Measurements from ENCODE around the gene SELENOP. TPM values are rescaled to one million over a fixed set of nuclear protein-coding genes. Genes with fewer than 3 reads are reported as not detected.

The SELENOP gene
- total and polyA plus RNA-seq, 2 donors (not counting 3 experiments of a cell fraction or from before 2014, with no cell fraction given): 0.22 to 1.5 TPM

DNA sequence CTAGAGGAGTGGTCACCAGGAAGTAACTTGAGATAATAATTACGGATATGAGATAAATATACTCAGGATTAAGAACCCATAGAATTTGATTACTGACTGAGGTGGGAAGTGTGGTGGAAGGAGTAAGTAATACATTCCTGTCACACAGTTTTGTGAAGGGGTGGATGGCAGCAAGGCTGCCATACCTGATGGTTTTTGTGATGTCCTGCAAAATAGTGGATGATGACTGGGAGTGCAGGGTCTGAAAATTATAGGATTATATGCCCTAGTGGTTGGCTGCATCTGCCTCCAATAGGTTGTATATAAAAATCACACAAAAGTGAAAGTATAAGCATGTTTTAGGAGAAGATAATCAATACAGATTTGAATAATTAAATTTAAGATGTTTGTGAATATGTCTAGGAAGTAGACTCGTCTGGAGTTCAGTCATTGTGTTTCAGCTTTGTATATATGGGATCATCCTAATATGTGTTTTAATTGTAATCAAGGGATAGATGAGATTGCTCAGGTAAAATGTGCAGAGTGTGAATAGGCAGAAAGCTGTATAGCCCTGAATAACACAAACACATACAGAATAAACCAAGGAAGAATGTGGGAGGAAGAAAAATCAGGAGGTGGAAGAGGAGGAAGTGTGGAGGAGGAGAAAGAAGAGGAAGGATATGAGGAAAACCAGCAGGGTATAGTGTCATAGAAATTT, 5.5 kb downstream of the SELENOP start:
- no peak overlapping the region for H2AFZ ChIP-seq (ENCODE audit: low read depth, low read length)
- TF ChIP-seq GATA2 (IDR thresholded peaks at IDR 0.05; ENCODE audit: insufficient read depth, insufficient read length, low read depth, low read length) (no peak), POLR2AphosphoS5 (IDR thresholded peaks at IDR 0.05; ENCODE audit: insufficient read depth, low read depth, low read length) (no peak), POLR2A (IDR thresholded peaks at IDR 0.05; ENCODE audit: low read depth, low read length) (no peak), FOS (IDR thresholded peaks at IDR 0.05; ENCODE audit: borderline replicate concordance, insufficient read depth, low read length) (no peak), JUN (IDR thresholded peaks at IDR 0.05; ENCODE audit: borderline replicate concordance, insufficient read depth, insufficient read length, low read depth) (no peak), EZH2 (IDR thresholded peaks at IDR 0.05; ENCODE audit: borderline replicate concordance, low read depth, low read length, severe bottlenecking) (no peak), MYC (IDR thresholded peaks at IDR 0.05; ENCODE audit: low read depth, low read length) (no peak)
- TF ChIP-seq, protein P1, sequence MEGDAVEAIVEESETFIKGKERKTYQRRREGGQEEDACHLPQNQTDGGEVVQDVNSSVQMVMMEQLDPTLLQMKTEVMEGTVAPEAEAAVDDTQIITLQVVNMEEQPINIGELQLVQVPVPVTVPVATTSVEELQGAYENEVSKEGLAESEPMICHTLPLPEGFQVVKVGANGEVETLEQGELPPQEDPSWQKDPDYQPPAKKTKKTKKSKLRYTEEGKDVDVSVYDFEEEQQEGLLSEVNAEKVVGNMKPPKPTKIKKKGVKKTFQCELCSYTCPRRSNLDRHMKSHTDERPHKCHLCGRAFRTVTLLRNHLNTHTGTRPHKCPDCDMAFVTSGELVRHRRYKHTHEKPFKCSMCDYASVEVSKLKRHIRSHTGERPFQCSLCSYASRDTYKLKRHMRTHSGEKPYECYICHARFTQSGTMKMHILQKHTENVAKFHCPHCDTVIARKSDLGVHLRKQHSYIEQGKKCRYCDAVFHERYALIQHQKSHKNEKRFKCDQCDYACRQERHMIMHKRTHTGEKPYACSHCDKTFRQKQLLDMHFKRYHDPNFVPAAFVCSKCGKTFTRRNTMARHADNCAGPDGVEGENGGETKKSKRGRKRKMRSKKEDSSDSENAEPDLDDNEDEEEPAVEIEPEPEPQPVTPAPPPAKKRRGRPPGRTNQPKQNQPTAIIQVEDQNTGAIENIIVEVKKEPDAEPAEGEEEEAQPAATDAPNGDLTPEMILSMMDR (IDR thresholded peaks at IDR 0.05; ENCODE audit: extremely low read depth in 1 of 2, insufficient read depth in 1 of 2, low read depth in 1 of 2, low read length in 2 of 2): no peak
- TF ChIP-seq, protein P2, sequence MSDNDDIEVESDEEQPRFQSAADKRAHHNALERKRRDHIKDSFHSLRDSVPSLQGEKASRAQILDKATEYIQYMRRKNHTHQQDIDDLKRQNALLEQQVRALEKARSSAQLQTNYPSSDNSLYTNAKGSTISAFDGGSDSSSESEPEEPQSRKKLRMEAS (IDR thresholded peaks at IDR 0.05; ENCODE audit: insufficient read depth, insufficient read length): no peak
- intact Hi-C loops (cut with micrococcal nuclease): no loop called here

More for the DNA sequence above, 5.5 kb downstream of the SELENOP start:
- no peak for FAIRE-seq
- Histone ChIP-seq H3K9ac (replicated peaks; ENCODE audit: extremely low read depth, insufficient read depth, low read length) (no peak overlapping the region), H3K36me3 (ENCODE audit: control insufficient read depth in 2 of 2, extremely low read depth in 1 of 2, insufficient read depth in 2 of 2, low read length in 2 of 2) (no peaks in the 10 kb centered on the region), H3K79me2 (ENCODE audit: control insufficient read depth, insufficient read depth, low read length) (no peaks in the 10 kb centered on the region), H3K27me3 (ENCODE audit: control insufficient read depth in 2 of 2, insufficient read depth in 2 of 2, low read length in 2 of 2) (no peaks in the 10 kb centered on the region), H3K9me3 (replicated peaks; ENCODE audit: control insufficient read depth, insufficient read depth, low read length) (no peaks in the 10 kb centered on the region), H3K4me1 (ENCODE audit: control insufficient read depth, extremely low read depth, insufficient read depth, low read length) (no peaks in the 10 kb centered on the region), H3K4me2 (ENCODE audit: insufficient read depth, low read length) (no peak overlapping the region), H3K9me1 (replicated peaks; ENCODE audit: control insufficient read depth, extremely low read depth, insufficient read depth, low read length) (no peaks in the 10 kb centered on the region), H3K27ac (ENCODE audit: insufficient read depth, low read depth, low read length) (no peak overlapping the region), H3K4me3 (replicated peaks in 1 of 3; ENCODE audit: insufficient read depth in 1 of 3, low read depth in 1 of 3, low read length in 3 of 3) (no peak overlapping the region), H4K20me1 (replicated peaks; ENCODE audit: control insufficient read depth, extremely low read depth, insufficient read depth, low read length) (no peaks in the 10 kb centered on the region)
- no TSS peak for BruUV-seq (replicated peaks)
- ChIA-PET CTCF (no interaction called here), POLR2A (no interaction called here)
- dilution Hi-C loops (cut with MboI; ENCODE audit: extremely low pct_ligation_motif_present, low sequenced_read_pairs): no loop called here
- DNase-seq (ENCODE audit: low read depth, low spot score): no peak

Measured in endothelial cell of umbilical vein (primary cell).